Ishikawa (cell line): ENCODE results near the gene OXER1.

Experiments
- CEBPB ChIP-seq: IDR thresholded peaks from 2 replicates; pipeline ENCODE4 v1.6.1; 2012
- CREB1 ChIP-seq: IDR thresholded peaks from 2 replicates; pipeline ENCODE4 v1.6.1; 2012; ENCODE audit warnings: low read depth
- EGR1 ChIP-seq: IDR thresholded peaks from 2 replicates; pipeline ENCODE4 v1.6.1; 2012
- EP300 ChIP-seq: IDR thresholded peaks from 2 replicates; pipeline ENCODE4 v1.6.1; 2012; ENCODE audit warnings: borderline replicate concordance
- FOXM1 ChIP-seq: IDR thresholded peaks from 2 replicates; pipeline ENCODE4 v1.6.1; 2012; ENCODE audit warnings: low read depth, borderline replicate concordance
- NFIC ChIP-seq: IDR thresholded peaks from 2 replicates; pipeline ENCODE4 v1.6.1; 2012
- RAD21 ChIP-seq: IDR thresholded peaks from 2 replicates; pipeline ENCODE4 v1.6.1; 2012; ENCODE audit warnings: low read depth
- REST ChIP-seq: IDR thresholded peaks from 2 replicates; pipeline ENCODE4 v1.6.1; 2012; ENCODE audit warnings: low read depth, mild to moderate bottlenecking
- TAF1 ChIP-seq: IDR thresholded peaks from 2 replicates; pipeline ENCODE4 v1.6.1; 2012; ENCODE audit warnings: low read depth, mild to moderate bottlenecking
- TCF12 ChIP-seq: IDR thresholded peaks from 2 replicates; pipeline ENCODE4 v1.6.1; 2012; ENCODE audit warnings: low read depth
- TEAD4 ChIP-seq: IDR thresholded peaks from 2 replicates; pipeline ENCODE4 v1.6.1; 2012
- USF1 ChIP-seq: IDR thresholded peaks from 2 replicates; pipeline ENCODE4 v1.6.1; 2012
- YY1 ChIP-seq: IDR thresholded peaks from 2 replicates; pipeline ENCODE4 v1.6.1; 2012; ENCODE audit warnings: low read depth
- ZBTB7A ChIP-seq: IDR thresholded peaks from 2 replicates; pipeline ENCODE4 v1.6.1; 2012; ENCODE audit warnings: low read depth
- TF ChIP-seq, protein P1 (sequence below): IDR thresholded peaks from 2 replicates; pipeline ENCODE4 v1.6.1; 2012

OXER1 gene

GRCh38 chr2:42804338-42804737 is 40.4 kb upstream of the OXER1 start:
- TF ChIP-seq RAD21 (no peak), TCF12 (no peak), EP300 (no peak), TEAD4 (no peak), REST (no peak), YY1 (no peak), EGR1 (no peak), ZBTB7A (no peak), NFIC (no peak), CREB1 (no peak), TAF1 (no peak)

GRCh38 chr2:42802150-42802549 is 38.2 kb upstream of the OXER1 start:
- TF ChIP-seq YY1 (no peak), RAD21 (no peak), TAF1 (no peak), USF1 (no peak), TCF12 (no peak), TEAD4 (no peak), FOXM1 (no peak), CEBPB (no peak), CREB1 (no peak), NFIC (no peak), ZBTB7A (no peak), EGR1 (no peak)
- TF ChIP-seq, protein P1, sequence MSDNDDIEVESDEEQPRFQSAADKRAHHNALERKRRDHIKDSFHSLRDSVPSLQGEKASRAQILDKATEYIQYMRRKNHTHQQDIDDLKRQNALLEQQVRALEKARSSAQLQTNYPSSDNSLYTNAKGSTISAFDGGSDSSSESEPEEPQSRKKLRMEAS = no peak

GRCh38 chr2:42801381-42801780 is 37.4 kb upstream of the OXER1 start:
- TF ChIP-seq NFIC = no peak
- TF ChIP-seq ZBTB7A = no peak
- TF ChIP-seq, protein P1 = no peak
- no peak for TF ChIP-seq RAD21

- TF ChIP-seq TAF1 (no peak), ZBTB7A (no peak), YY1 (no peak), RAD21 (no peak), USF1 (no peak), EGR1 (no peak), EP300 (no peak), CEBPB (no peak), TCF12 (no peak), NFIC (no peak), REST (no peak), TEAD4 (no peak), CREB1 (no peak), FOXM1 (no peak)
- TF ChIP-seq, protein P1 = no peak
Observed at GRCh38 chr2:42800981-42801380, 37.0 kb upstream of the OXER1 start.

GRCh38 chr2:42800461-42800962 is 36.6 kb upstream of the OXER1 start:
- no peak for TF ChIP-seq TEAD4
- no peak for TF ChIP-seq FOXM1
- TF ChIP-seq RAD21 = no peak
- TF ChIP-seq ZBTB7A = no peak
- no peak for TF ChIP-seq CREB1
- TF ChIP-seq USF1 = no peak
- no peak for TF ChIP-seq TCF12
- no peak for TF ChIP-seq NFIC

DNA sequence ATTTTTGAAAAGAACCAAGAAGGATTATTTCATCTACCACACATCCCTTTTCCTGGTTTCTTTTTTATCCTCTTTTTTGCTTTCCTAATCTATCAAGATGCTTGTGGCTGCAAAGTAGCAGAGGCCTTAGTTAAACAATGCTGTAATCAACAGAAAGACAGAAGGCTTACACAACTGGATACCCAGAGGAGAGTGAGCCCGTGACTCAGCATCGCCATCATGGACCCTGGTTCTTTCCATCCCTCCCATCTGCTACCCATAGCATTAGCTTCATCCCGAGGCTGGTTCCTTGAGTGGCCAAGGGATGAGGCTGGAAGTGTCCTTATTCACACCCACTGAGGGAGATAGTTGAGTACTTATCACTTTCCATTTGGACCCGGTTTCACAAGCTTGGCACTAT is 35.9 kb upstream of the OXER1 start:
- TF ChIP-seq NFIC = no peak
- no peak for TF ChIP-seq REST
- TF ChIP-seq USF1 = no peak
- TF ChIP-seq, protein P1 = no peak
- no peak for TF ChIP-seq YY1
- no peak for TF ChIP-seq ZBTB7A
- no peak for TF ChIP-seq TAF1
- no peak for TF ChIP-seq TCF12
- no peak for TF ChIP-seq EP300
- TF ChIP-seq TEAD4 = no peak
- no peak for TF ChIP-seq EGR1
- TF ChIP-seq RAD21 = no peak
- TF ChIP-seq CREB1 = no peak
- TF ChIP-seq CEBPB = no peak
- no peak for TF ChIP-seq FOXM1
